Smooth muscle cell (in vitro differentiated cells): ENCODE results near the gene ISG20. TPM values are rescaled to one million over a fixed set of nuclear protein-coding genes. Genes with fewer than 3 reads are reported as not detected.

ENCODE experiments used
- DNase-seq: peaks from one replicate; lab custom pipeline; 2025; ENCODE audit not compliant: unreplicated experiment; lab: John Stamatoyannopoulos, UW
- H2AFZ ChIP-seq: fragments of 200-600 bp; sonication (generic); 2 replicates; pipeline ENCODE4 v1.6.0; 2016; ENCODE audit warnings: antibody characterized with exemption, low read depth, mild to moderate bottlenecking
- H3F3A ChIP-seq: fragments of 200-600 bp; sonication (generic); 2 replicates; pipeline ENCODE4 v1.6.0; 2017; ENCODE audit warnings: antibody characterized with exemption, low read depth
- H3K27ac ChIP-seq: fragments of 200-600 bp; sonication (generic); 2 replicates; pipeline ENCODE4 v1.5.1; 2016; ENCODE audit warnings: low read depth, mild to moderate bottlenecking
- H3K27me3 ChIP-seq: fragments of 200-600 bp; sonication (generic); 2 replicates; pipeline ENCODE4 v1.6.1; 2016; ENCODE audit warnings: low read depth, mild to moderate bottlenecking
- H3K36me3 ChIP-seq: fragments of 200-600 bp; sonication (generic); 2 replicates; pipeline ENCODE4 v1.5.1; 2016; ENCODE audit warnings: low read depth
- H3K4me1 ChIP-seq: fragments of 200-600 bp; sonication (generic); 2 replicates; pipeline ENCODE4 v1.5.1; 2016; ENCODE audit warnings: low read depth
- H3K4me2 ChIP-seq: fragments of 200-600 bp; sonication (generic); 2 replicates; pipeline ENCODE4 v1.6.0; 2016; ENCODE audit warnings: mild to moderate bottlenecking
- H3K4me3 ChIP-seq: fragments of 200-600 bp; sonication (generic); 2 replicates; pipeline ENCODE4 v1.5.1; 2016; ENCODE audit warnings: mild to moderate bottlenecking
- H3K79me2 ChIP-seq: fragments of 200-600 bp; sonication (generic); 2 replicates; pipeline ENCODE4 v1.6.0; 2016; ENCODE audit warnings: low read depth, mild to moderate bottlenecking
- H3K9ac ChIP-seq: fragments of 200-600 bp; sonication (generic); 2 replicates; pipeline ENCODE4 v1.6.0; 2016; ENCODE audit warnings: low read depth
- H3K9me3 ChIP-seq: fragments of 200-600 bp; sonication (generic); replicated peaks from 2 replicates; pipeline ENCODE4 v1.5.1; 2016; ENCODE audit warnings: low read depth
- H4K20me1 ChIP-seq: fragments of 200-600 bp; sonication (generic); 2 replicates; pipeline ENCODE4 v1.6.0; 2016; ENCODE audit warnings: low read depth
- CTCF ChIP-seq: fragments of 200-600 bp; sonication (generic); IDR thresholded peaks from 2 replicates; pipeline ENCODE4 v1.5.1; 2017; ENCODE audit warnings: borderline replicate concordance, mild to moderate bottlenecking, antibody characterized with exemption; ENCODE audit not compliant: insufficient read depth, poor library complexity, severe bottlenecking
- WGBS: methylation state at CpG from one replicate; pipeline ENCODE4 v1.1.7; 2016; ENCODE audit warnings: low lambda C conversion rate; 5-methylcytosine and 5-hydroxymethylcytosine counted together
- polyA plus RNA-seq: library from polyadenylated mRNA; unstranded; fragments of >200 nt; fragmentation: Nextera tagmentation; extraction: Ambion mirVana; gene quantifications from 2 replicates; pipeline ENCODE4 v1.2.1, GENCODE V29; 2016
- total RNA-seq: library from RNA; depleted of rRNA; stranded (reverse); fragments of >200 nt; gene quantifications from 2 replicates; pipeline ENCODE4 v1.2.3, GENCODE V29; 2014

The ISG20 gene
- total and polyA plus RNA-seq, 2 experiments from 2014 or later, result 0.81 to 1.1 TPM

GRCh38 chr15:88615303-88616107, 23.3 kb upstream of the ISG20 start:
- no peaks in the 10 kb centered on the region for H4K20me1 ChIP-seq
- TF ChIP-seq CTCF, result no peak
- no peaks in the 10 kb centered on the region for H3K27me3 ChIP-seq
- no peak overlapping the region for H2AFZ ChIP-seq
- no peaks in the 10 kb centered on the region for H3K79me2 ChIP-seq
- H3K36me3 ChIP-seq, result no peaks in the 10 kb centered on the region
- 72% methylated on average over 11 of the region's 11 CpGs for WGBS
- peaks cover 16% of the 10 kb centered on the region for H3K4me1 ChIP-seq
- no peaks in the 10 kb centered on the region for H3K9me3 ChIP-seq
- no peak overlapping the region for H3K4me2 ChIP-seq
- H3F3A ChIP-seq, result no peaks in the 10 kb centered on the region
- DNase-seq, result no peak
- H3K27ac ChIP-seq, result no peak overlapping the region
- no peak overlapping the region for H3K4me3 ChIP-seq
- H3K9ac ChIP-seq, result no peak overlapping the region

GRCh38 chr15:88616240-88616639, 22.6 kb upstream of the ISG20 start:
- no peak overlapping the region for H3K4me2 ChIP-seq
- no peak for DNase-seq
- peaks cover 1% of the 10 kb centered on the region for H3K79me2 ChIP-seq
- H3K4me3 ChIP-seq, result no peak overlapping the region
- H3K9ac ChIP-seq, result no peak overlapping the region
- 81% methylated on average over 4 of the region's 4 CpGs for WGBS
- H3K9me3 ChIP-seq, result no peaks in the 10 kb centered on the region
- no peaks in the 10 kb centered on the region for H3F3A ChIP-seq
- no peaks in the 10 kb centered on the region for H3K36me3 ChIP-seq
- no peak for TF ChIP-seq CTCF
- no peak overlapping the region for H3K27ac ChIP-seq
- H4K20me1 ChIP-seq, result no peaks in the 10 kb centered on the region
- no peak overlapping the region for H2AFZ ChIP-seq
- H3K4me1 ChIP-seq, result peaks cover 12% of the 10 kb centered on the region
- no peaks in the 10 kb centered on the region for H3K27me3 ChIP-seq

GRCh38 chr15:88617031-88617722, 21.6 kb upstream of the ISG20 start:
- no peak for DNase-seq
- H4K20me1 ChIP-seq, result peaks cover 3% of the 10 kb centered on the region
- WGBS, result 95% methylated on average over 10 of the region's 10 CpGs
- no peaks in the 10 kb centered on the region for H3K36me3 ChIP-seq
- no peak overlapping the region for H3K9ac ChIP-seq
- H3K27ac ChIP-seq, result no peak overlapping the region
- H3K4me2 ChIP-seq, result no peak overlapping the region
- no peak overlapping the region for H2AFZ ChIP-seq
- no peaks in the 10 kb centered on the region for H3K9me3 ChIP-seq
- H3F3A ChIP-seq, result no peaks in the 10 kb centered on the region
- peaks cover 11% of the 10 kb centered on the region for H3K79me2 ChIP-seq
- peaks cover 12% of the 10 kb centered on the region for H3K4me1 ChIP-seq
- TF ChIP-seq CTCF, result no peak
- H3K27me3 ChIP-seq, result no peaks in the 10 kb centered on the region
- H3K4me3 ChIP-seq, result no peak overlapping the region
